LNCAP (cell line): ENCODE measurements around the gene CCDC71L.

Experiments used
- CTCF ChIP-seq: fragments of 450-650 bp; IDR thresholded peaks from 2 replicates; pipeline ENCODE4 v1.5.1; 2017; ENCODE audit warnings: mild to moderate bottlenecking

Gene CCDC71L

GRCh38 chr7:106659166-106659962, 1.6 kb downstream of the CCDC71L start:
- no peak for TF ChIP-seq CTCF

GRCh38 chr7:106658316-106659165, 2.4 kb downstream of the CCDC71L start:
- TF ChIP-seq CTCF = no peak

- TF ChIP-seq CTCF = no peak
These were observed 3.6 kb downstream of the CCDC71L start for GRCh38 chr7:106657085-106657991.

- TF ChIP-seq CTCF = no peak
These were observed 5.1 kb downstream of the CCDC71L start for GRCh38 chr7:106655703-106656498.

GRCh38 chr7:106653488-106653887, 7.5 kb downstream of the CCDC71L start:
- TF ChIP-seq CTCF = no peak

- TF ChIP-seq CTCF = no peak
These were observed 8.0 kb downstream of the CCDC71L start for GRCh38 chr7:106652909-106653308.
